SK-N-MC (cell line): ENCODE measurements around the gene FAM43B.

Source experiments
- EZH2 ChIP-seq: fragments of 200-600 bp; sonication (generic); IDR thresholded peaks from one replicate; pipeline ENCODE4 v1.6.1; 2017; ENCODE audit warnings: antibody characterized with exemption
- FOXP2 ChIP-seq: optimal IDR thresholded peaks from 2 replicates; pipeline ENCODE3; 2011; ENCODE audit warnings: mild to moderate bottlenecking, moderate library complexity; ENCODE audit not compliant: insufficient read depth; ENCODE audit errors: extremely low read length, control extremely low read depth
- POLR2AphosphoS5 ChIP-seq: IDR thresholded peaks from 2 replicates; pipeline ENCODE4 v1.6.1; 2012; ENCODE audit warnings: mild to moderate bottlenecking, low read depth, low read length, borderline replicate concordance

DNA sequence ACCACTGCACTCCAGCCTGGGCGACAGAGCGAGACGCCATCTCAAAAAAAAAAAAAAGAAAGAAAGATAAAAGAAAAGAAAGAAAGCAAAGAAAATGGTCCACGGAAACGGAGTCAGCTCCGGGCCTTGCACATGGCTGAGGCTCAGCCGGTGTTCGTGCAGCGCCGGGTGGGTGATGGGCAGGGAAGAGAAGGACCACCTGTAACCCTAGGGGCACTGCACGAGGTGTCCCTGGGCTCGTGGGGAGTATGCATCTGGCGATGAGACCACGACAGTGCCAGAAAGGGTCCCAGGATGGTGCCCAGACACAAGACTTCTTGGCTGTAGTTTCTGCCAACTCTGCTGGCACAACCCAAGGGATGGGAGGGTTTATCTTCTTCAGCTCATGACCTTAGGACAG is 42.4 kb downstream of the FAM43B start:
- TF ChIP-seq POLR2AphosphoS5: no peak
- no peak for TF ChIP-seq EZH2
- no peak for TF ChIP-seq FOXP2
